H1 (cell line): ENCODE data around the gene ARL8A. TPM values are rescaled to one million over a fixed set of nuclear protein-coding genes. Genes with fewer than 3 reads are reported as not detected.

Experiments used
- CTCF ChIA-PET: fragments of 300-600 bp; sonication (Branson Sonifier 250); formaldehyde crosslinking; loops from one replicate; lab custom pipeline; 2021; ENCODE audit not compliant: partially characterized antibody; lab: Charles Lee
- POLR2A ChIA-PET: fragments of 300-600 bp; sonication (Branson Sonifier 250); formaldehyde crosslinking; loops from one replicate; lab custom pipeline; 2021; ENCODE audit warnings: inconsistent platforms; ENCODE audit not compliant: partially characterized antibody; lab: Charles Lee
- DNase-seq, 2 experiments: peaks; one replicate each; pipeline versions ENCODE4 v3.0.0 to v3.0.0-alpha.2; 2010 to 2022; ENCODE audit warnings: low spot score in 2 of 2, low read depth in 1 of 2, mixed read lengths in 1 of 2
- FAIRE-seq: peaks from 2 replicates; lab custom pipeline; 2011; peaks lifted over from hg19 to GRCh38; lab: Jason Lieb, UNC
- H2AFZ ChIP-seq: 2 replicates; pipeline ENCODE4 v1.8.1; 2012; ENCODE audit warnings: low read length, inconsistent platforms
- H2AK5ac ChIP-seq: 2 replicates; pipeline ENCODE4 v1.6.1; 2013; ENCODE audit warnings: low read depth, low read length
- H2BK120ac ChIP-seq: replicated peaks from 2 replicates; pipeline ENCODE3; 2013; ENCODE audit warnings: low read depth, low read length, inconsistent platforms
- H2BK12ac ChIP-seq: 2 replicates; pipeline ENCODE4 v1.6.1; 2013; ENCODE audit warnings: low read depth, low read length
- H2BK15ac ChIP-seq: 2 replicates; pipeline ENCODE4 v1.6.1; 2013; ENCODE audit warnings: low read length
- H2BK20ac ChIP-seq: 2 replicates; pipeline ENCODE4 v1.6.1; 2013; ENCODE audit warnings: low read length
- H2BK5ac ChIP-seq: 2 replicates; pipeline ENCODE4 v1.6.1; 2013; ENCODE audit warnings: low read depth, low read length
- H3K14ac ChIP-seq: 2 replicates; pipeline ENCODE4 v1.6.1; 2013; ENCODE audit warnings: inconsistent platforms; ENCODE audit not compliant: insufficient read length
- H3K18ac ChIP-seq: 2 replicates; pipeline ENCODE4 v1.6.1; 2013; ENCODE audit warnings: low read length; ENCODE audit errors: extremely low read depth
- H3K23ac ChIP-seq: 2 replicates; pipeline ENCODE4 v1.6.1; 2013; ENCODE audit warnings: inconsistent platforms; ENCODE audit not compliant: insufficient read length
- H3K23me2 ChIP-seq: 2 replicates; pipeline ENCODE4 v1.6.1; 2013; ENCODE audit warnings: low read depth, low read length
- H3K27ac ChIP-seq: 2 replicates; pipeline ENCODE4 v1.6.1; 2011; ENCODE audit warnings: low read depth, low read length, inconsistent platforms
- H3K27me3 ChIP-seq, 4 experiments: replicated peaks in 1 of 4; 1 replicate in 1 of 4; 2 replicates in 3 of 4; pipeline versions ENCODE4 v1.6.1 to v1.8.1; 2011 to 2013; ENCODE audit warnings: low read length in 3 of 4, mild to moderate bottlenecking in 3 of 4, inconsistent platforms in 2 of 4, mixed read lengths in 2 of 4, moderate library complexity in 1 of 4; ENCODE audit not compliant: control insufficient read depth in 3 of 4, insufficient read depth in 3 of 4; ENCODE audit errors: extremely low read depth in 1 of 4
- H3K36me3 ChIP-seq, 4 experiments: 2 replicates each; pipeline versions ENCODE4 v1.6.1 to v1.8.1; 2011 to 2013; ENCODE audit warnings: mild to moderate bottlenecking in 4 of 4, low read length in 3 of 4, moderate library complexity in 2 of 4, control low read depth in 1 of 4, inconsistent platforms in 1 of 4; ENCODE audit not compliant: insufficient read depth in 4 of 4, control insufficient read depth in 2 of 4
- H3K4ac ChIP-seq: replicated peaks from 2 replicates; pipeline ENCODE3; 2013; ENCODE audit warnings: low read length, low read depth, mixed read lengths, inconsistent platforms; ENCODE audit not compliant: insufficient read length
- H3K4me1 ChIP-seq, 4 experiments: replicated peaks in 1 of 4; 1 replicate in 1 of 4; 2 replicates in 3 of 4; pipeline versions ENCODE4 v1.6.1 to v1.8.1; 2011 to 2013; ENCODE audit warnings: low read length in 3 of 4, inconsistent platforms in 2 of 4, mixed read lengths in 1 of 4; ENCODE audit not compliant: insufficient read depth in 4 of 4, control insufficient read depth in 3 of 4
- H3K4me2 ChIP-seq, 2 experiments: 2 replicates each; pipeline versions ENCODE4 v1.6.1 to v1.8.1; 2011 to 2013; ENCODE audit warnings: low read depth in 2 of 2, low read length in 2 of 2, control low read depth in 1 of 2, inconsistent platforms in 1 of 2, mild to moderate bottlenecking in 1 of 2; ENCODE audit not compliant: insufficient read depth in 1 of 2
- H3K4me3 ChIP-seq, 4 experiments: fragments of 200-600, 300-600 bp in 1 of 4; sonication (generic), shearing (Covaris generic), sonication (Bioruptor Twin) in 1 of 4; 2 replicates each; pipeline versions ENCODE4 v1.5.1 to v1.8.1; 2011 to 2016; ENCODE audit warnings: low read length in 4 of 4, low read depth in 3 of 4, control low read depth in 2 of 4, inconsistent platforms in 2 of 4, mild to moderate bottlenecking in 2 of 4, mixed read lengths in 1 of 4, moderate library complexity in 1 of 4; ENCODE audit not compliant: insufficient read depth in 2 of 4; ENCODE audit errors: extremely low read depth in 1 of 4
- H3K56ac ChIP-seq: replicated peaks from 2 replicates; pipeline ENCODE3; 2013; ENCODE audit warnings: low read depth, mild to moderate bottlenecking, mixed read lengths, low read length, inconsistent platforms; ENCODE audit not compliant: insufficient read length
- H3K79me1 ChIP-seq: 2 replicates; pipeline ENCODE4 v1.6.1; 2013; ENCODE audit warnings: low read depth, low read length, control low read depth
- H3K79me2 ChIP-seq, 2 experiments: 2 replicates each; pipeline versions ENCODE4 v1.6.1 to v1.8.1; 2012 to 2013; ENCODE audit warnings: low read length in 2 of 2, mild to moderate bottlenecking in 2 of 2, inconsistent platforms in 1 of 2; ENCODE audit not compliant: insufficient read depth in 2 of 2, control insufficient read depth in 1 of 2
- H3K9ac ChIP-seq, 4 experiments: replicated peaks in 1 of 4; 1 replicate in 1 of 4; 2 replicates in 3 of 4; pipeline versions ENCODE4 v1.6.1 to v1.8.1; 2011 to 2013; ENCODE audit warnings: low read depth in 3 of 4, low read length in 3 of 4, control low read depth in 2 of 4, mild to moderate bottlenecking in 2 of 4, moderate library complexity in 2 of 4, inconsistent platforms in 1 of 4; ENCODE audit errors: extremely low read depth in 1 of 4
- H3K9me3 ChIP-seq, 2 experiments: 2 replicates each; pipeline versions ENCODE4 v1.6.1 to v1.8.1; 2012 to 2013; ENCODE audit warnings: mild to moderate bottlenecking in 2 of 2, moderate library complexity in 2 of 2, control low read depth in 1 of 2, inconsistent platforms in 1 of 2, low read depth in 1 of 2, low read length in 1 of 2, mixed read lengths in 1 of 2; ENCODE audit not compliant: insufficient read depth in 2 of 2
- H4K20me1 ChIP-seq, 2 experiments: replicated peaks in 1 of 2; 2 replicates each; pipeline versions ENCODE3 to v1.8.1; 2011 to 2013; ENCODE audit warnings: inconsistent platforms in 2 of 2, low read length in 2 of 2, mild to moderate bottlenecking in 1 of 2; ENCODE audit not compliant: insufficient read depth in 2 of 2, control insufficient read depth in 1 of 2
- H4K5ac ChIP-seq: 2 replicates; pipeline ENCODE4 v1.6.1; 2013; ENCODE audit warnings: low read length, low read depth, mixed read lengths, inconsistent platforms; ENCODE audit not compliant: insufficient read length
- H4K8ac ChIP-seq: 2 replicates; pipeline ENCODE4 v1.8.0; 2013; ENCODE audit warnings: mild to moderate bottlenecking, moderate library complexity, low read length, inconsistent platforms; ENCODE audit not compliant: insufficient read depth; ENCODE audit errors: extremely low read depth
- H4K91ac ChIP-seq: replicated peaks from 2 replicates; pipeline ENCODE3; 2013; ENCODE audit warnings: low read length, mixed read lengths, inconsistent platforms; ENCODE audit not compliant: insufficient read length
- BRCA1 ChIP-seq: IDR thresholded peaks from 2 replicates; pipeline ENCODE4 v1.6.1; 2012; ENCODE audit warnings: low read depth, low read length, improper control_type of control experiment
- PHF8 ChIP-seq: fragments of 200-600 bp; sonication (generic); conservative IDR thresholded peaks from 2 replicates; pipeline ENCODE4 v1.7.1; 2012; ENCODE audit warnings: low read depth, mild to moderate bottlenecking, inconsistent platforms, low read length, moderate library complexity
- POLR2A ChIP-seq, 2 experiments: IDR thresholded peaks; 1 replicate in 1 of 2; 2 replicates in 1 of 2; pipeline ENCODE4 v1.6.1; 2011; ENCODE audit warnings: low read depth in 2 of 2, low read length in 2 of 2, mild to moderate bottlenecking in 2 of 2; ENCODE audit errors: control extremely low read depth in 1 of 2
- WGBS, 2 experiments: shearing (Covaris generic) in 1 of 2; methylation state at CpG; one replicate each; pipeline versions ENCODE4 v1.1.6 to v1.1.7; 2013 to 2015; ENCODE audit warnings: low lambda C conversion rate in 2 of 2, mixed read lengths in 2 of 2, inconsistent platforms in 1 of 2, low coverage in 1 of 2, missing lambda C conversion rate in 1 of 2; ENCODE audit not compliant: insufficient replicate concordance in 2 of 2, insufficient coverage in 1 of 2, insufficient read length in 1 of 2; ENCODE audit errors: extremely low coverage in 1 of 2, missing lambda C conversion rate in 1 of 2; 5-methylcytosine and 5-hydroxymethylcytosine counted together
- polyA plus RNA-seq, 7 experiments: library from polyadenylated mRNA; depleted of rRNA in 3 of 7; stranded (reverse) in 5 of 7; unstranded in 2 of 7; fragments of >200 nt in 5 of 7; fragments of 200-250 nt in 2 of 7; gene quantifications; 1 replicate in 5 of 7; 2 replicates in 1 of 7; 4 replicates in 1 of 7; pipeline versions ENCODE4 v1.2.1 to v1.2.3, GENCODE V29; 2011 to 2013; ENCODE audit warnings: missing spikeins in 2 of 7, mixed read lengths in 2 of 7
- total RNA-seq: library from RNA; stranded (reverse); fragmentation: NEBNext Ultra II Directional; extraction: Animal tissue kit (Norgen Biotek cat#: 25700); gene quantifications from 2 replicates; pipeline ENCODE4 v1.2.1, GENCODE V29; 2021
- TF ChIP-seq, protein P1 (sequence below), 3 experiments: IDR thresholded peaks; 1 replicate in 2 of 3; 2 replicates in 1 of 3; pipeline versions ENCODE4 v1.5.1 to v1.6.1; 2011; ENCODE audit warnings: low read length in 3 of 3, mild to moderate bottlenecking in 3 of 3, inconsistent platforms in 2 of 3, low read depth in 1 of 3, moderate library complexity in 1 of 3; ENCODE audit not compliant: insufficient read depth in 1 of 3; ENCODE audit errors: control extremely low read depth in 1 of 3

Gene ARL8A
- total and polyA plus RNA-seq, 2 of the 8 experiments (the other 6 are each of a cell fraction or from before 2014, with no cell fraction given), result 40.3 to 58.7 TPM

DNA sequence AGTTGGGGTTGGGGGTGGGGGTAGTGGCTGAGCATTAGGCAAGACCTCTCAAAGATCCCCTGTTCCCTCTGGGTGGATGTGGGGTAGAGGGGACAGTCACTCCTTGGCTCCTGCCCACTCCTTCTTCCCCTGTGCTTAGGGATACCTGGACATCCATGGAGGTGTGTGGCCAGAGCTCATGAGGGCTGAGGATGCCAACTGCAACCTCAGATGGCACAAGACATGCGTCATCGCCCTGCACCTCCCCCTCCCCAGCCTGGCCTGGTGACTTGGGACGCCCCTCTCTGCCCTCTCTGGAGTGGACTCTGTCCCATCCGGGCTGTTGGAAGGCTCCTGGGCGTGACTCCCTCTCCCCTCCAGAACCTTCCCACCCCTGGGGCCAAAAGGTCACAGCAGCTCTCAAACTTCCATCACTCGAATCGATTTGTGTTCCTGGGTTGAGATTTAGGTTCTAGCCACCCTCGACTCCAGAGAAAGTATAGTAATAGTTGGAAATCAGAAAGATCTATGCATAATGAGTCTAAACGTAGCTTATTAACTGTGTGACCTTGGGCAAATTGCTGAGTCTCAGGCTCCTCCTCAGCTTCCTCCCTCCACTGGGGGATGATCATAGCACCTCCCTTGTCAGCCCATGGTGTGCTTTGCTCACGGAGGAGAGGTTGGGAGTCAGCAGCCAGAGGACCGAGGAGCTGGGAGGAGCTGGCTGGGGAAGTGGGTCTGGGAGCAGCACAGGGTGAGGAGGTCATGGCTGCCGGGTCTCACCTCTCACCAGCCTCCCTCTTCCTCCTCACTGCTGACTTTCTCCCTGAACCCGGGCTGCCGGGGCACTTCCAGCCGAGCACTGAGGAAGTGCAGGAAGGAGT is 18.1 kb upstream of the ARL8A start:
- Histone ChIP-seq H3K9me3 (no peaks in the 10 kb centered on the region), H3K23ac (no peak overlapping the region), H2AFZ (no peak overlapping the region), H3K79me2 (no peaks in the 10 kb centered on the region), H4K5ac (no peak overlapping the region), H4K20me1 (no peaks in the 10 kb centered on the region), H3K4me1 (peaks cover 2 to 29% (median 13%) of the 10 kb centered on the region in 4 experiments), H2BK15ac (0 out of 2 replicates have a peak overlapping the region, but pooled peaks have one; percentile 34), H2BK120ac (no peak overlapping the region), H2BK12ac (peak overlapping the region; percentile 44; the same call in 1 of the 2 replicates), H3K9ac (no peak overlapping the region), H3K4me3 (no peak overlapping the region), H3K79me1 (no peaks in the 10 kb centered on the region), H2BK20ac (no peak overlapping the region), H3K23me2 (no peaks in the 10 kb centered on the region), H4K91ac (peak overlapping the region; percentile 54), H3K18ac (peak overlapping the region; percentile 36; the same call in 1 of the 2 replicates), H2AK5ac (no peak overlapping the region), H2BK5ac (0 out of 2 replicates have a peak overlapping the region, but pooled peaks have one; percentile 42), H3K27ac (no peak overlapping the region), H3K56ac (no peak overlapping the region)
- POLR2A ChIA-PET, result interaction anchor here (0.6 to 2.7 kb wide), 5 partner anchors 12 to 443 kb away, joined by 3 to 6 read pairs (median 3); partner anchors contain the start of gene ELF3
- FAIRE-seq, result no peak
- 83% methylated on average over 12 of the region's 15 CpGs; no CpG with 5 or more reads in 1 of the 2 experiments for WGBS, 2 experiments
- no peak for TF ChIP-seq PHF8
- no peak for TF ChIP-seq POLR2A (IDR thresholded peaks at IDR 0.05; ENCODE audit: control extremely low read depth in 1 of 2, low read depth in 2 of 2, low read length in 2 of 2)
- TF ChIP-seq BRCA1, result no peak
- TF ChIP-seq, protein P1, sequence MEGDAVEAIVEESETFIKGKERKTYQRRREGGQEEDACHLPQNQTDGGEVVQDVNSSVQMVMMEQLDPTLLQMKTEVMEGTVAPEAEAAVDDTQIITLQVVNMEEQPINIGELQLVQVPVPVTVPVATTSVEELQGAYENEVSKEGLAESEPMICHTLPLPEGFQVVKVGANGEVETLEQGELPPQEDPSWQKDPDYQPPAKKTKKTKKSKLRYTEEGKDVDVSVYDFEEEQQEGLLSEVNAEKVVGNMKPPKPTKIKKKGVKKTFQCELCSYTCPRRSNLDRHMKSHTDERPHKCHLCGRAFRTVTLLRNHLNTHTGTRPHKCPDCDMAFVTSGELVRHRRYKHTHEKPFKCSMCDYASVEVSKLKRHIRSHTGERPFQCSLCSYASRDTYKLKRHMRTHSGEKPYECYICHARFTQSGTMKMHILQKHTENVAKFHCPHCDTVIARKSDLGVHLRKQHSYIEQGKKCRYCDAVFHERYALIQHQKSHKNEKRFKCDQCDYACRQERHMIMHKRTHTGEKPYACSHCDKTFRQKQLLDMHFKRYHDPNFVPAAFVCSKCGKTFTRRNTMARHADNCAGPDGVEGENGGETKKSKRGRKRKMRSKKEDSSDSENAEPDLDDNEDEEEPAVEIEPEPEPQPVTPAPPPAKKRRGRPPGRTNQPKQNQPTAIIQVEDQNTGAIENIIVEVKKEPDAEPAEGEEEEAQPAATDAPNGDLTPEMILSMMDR (IDR thresholded peaks at IDR 0.05; ENCODE audit: control extremely low read depth in 1 of 3, insufficient read depth in 1 of 3, low read depth in 1 of 3, low read length in 3 of 3), result no peak
- TF ChIP-seq, all 59 proteins: peak for 0
- no peak overlapping the region for H3K4ac ChIP-seq
- H3K36me3 ChIP-seq, result no peaks in the 10 kb centered on the region
- peak overlapping the region in 1 of 2 experiments; percentile 5; a peak in 1 of 4 replicates for H3K4me2 ChIP-seq
- CTCF ChIA-PET, result interaction anchor here (0.7 to 10.1 kb wide), 12 partner anchors 7 to 301 kb away, joined by 3 to 77 read pairs (median 5); no protein-coding TSS in a partner anchor
- no peak overlapping the region for H3K14ac ChIP-seq
- H4K8ac ChIP-seq, result peak overlapping the region; percentile 29
- no peaks in the 10 kb centered on the region for H3K27me3 ChIP-seq
- DNase-seq, result no peak
